Neural progenitor cell (in vitro differentiated cells): ENCODE results near the gene DCST1. TPM values are rescaled to one million over a fixed set of nuclear protein-coding genes. Genes with fewer than 3 reads are reported as not detected.
A peak's percentile ranks its signal among the peaks of the same experiment; 100 is the strongest.

ENCODE experiments used
- DNase-seq: peaks from one replicate; pipeline ENCODE4 v3.0.0-alpha.2; 2016; ENCODE audit warnings: low spot score
- H2AFZ ChIP-seq: fragments of 200-600 bp; sonication (generic); replicated peaks from 2 replicates; pipeline ENCODE4 v1.6.1; 2016; ENCODE audit warnings: antibody characterized with exemption
- H3F3A ChIP-seq: fragments of 200-600 bp; sonication (generic); 2 replicates; pipeline ENCODE4 v1.6.1; 2016; ENCODE audit warnings: antibody characterized with exemption, low read depth
- H3K27ac ChIP-seq: fragments of 200-600 bp; sonication (generic); 2 replicates; pipeline ENCODE4 v1.5.1; 2016; ENCODE audit warnings: mild to moderate bottlenecking
- H3K27me3 ChIP-seq: fragments of 200-600 bp; sonication (generic); 2 replicates; pipeline ENCODE4 v1.6.1; 2016; ENCODE audit warnings: mild to moderate bottlenecking, moderate library complexity
- H3K36me3 ChIP-seq: fragments of 200-600 bp; sonication (generic); 2 replicates; pipeline ENCODE4 v1.5.1; 2016
- H3K4me1 ChIP-seq: fragments of 200-600 bp; sonication (generic); 2 replicates; pipeline ENCODE4 v1.6.1; 2016; ENCODE audit warnings: mixed run types
- H3K4me2 ChIP-seq: fragments of 200-600 bp; sonication (generic); 2 replicates; pipeline ENCODE4 v1.6.1; 2016
- H3K4me3 ChIP-seq: fragments of 200-600 bp; sonication (generic); 2 replicates; pipeline ENCODE4 v1.5.1; 2016
- H3K79me2 ChIP-seq: fragments of 200-600 bp; sonication (generic); 2 replicates; pipeline ENCODE4 v1.6.1; 2016; ENCODE audit warnings: low read depth
- H3K9ac ChIP-seq: fragments of 200-600 bp; sonication (generic); 2 replicates; pipeline ENCODE4 v1.6.1; 2016
- H3K9me3 ChIP-seq: fragments of 200-600 bp; sonication (generic); 2 replicates; pipeline ENCODE4 v1.5.1; 2016; ENCODE audit warnings: low read depth
- H4K20me1 ChIP-seq: fragments of 200-600 bp; sonication (generic); 2 replicates; pipeline ENCODE4 v1.6.1; 2016; ENCODE audit warnings: low read depth
- H3K27ac Mint-ChIP-seq: 3 replicates; pipeline ENCODE4 v1.8.0; 2021; ENCODE audit warnings: mixed read lengths
- H3K27me3 Mint-ChIP-seq: 2 replicates; pipeline ENCODE4 v1.8.0; 2022; ENCODE audit warnings: low read depth, mild to moderate bottlenecking, inconsistent platforms, moderate library complexity, mixed read lengths; ENCODE audit not compliant: insufficient read depth
- H3K36me3 Mint-ChIP-seq: 3 replicates; pipeline ENCODE4 v1.8.0; 2021; ENCODE audit warnings: mixed read lengths
- H3K4me1 Mint-ChIP-seq: 3 replicates; pipeline ENCODE4 v1.8.0; 2021; ENCODE audit warnings: mixed read lengths
- H3K4me3 Mint-ChIP-seq: 3 replicates; pipeline ENCODE4 v1.8.0; 2021; ENCODE audit warnings: mild to moderate bottlenecking, moderate library complexity, mixed read lengths
- H3K9me3 Mint-ChIP-seq: 3 replicates; pipeline ENCODE4 v1.8.0; 2020; ENCODE audit warnings: mixed read lengths
- EZH2 ChIP-seq: fragments of 200-600 bp; sonication (generic); IDR thresholded peaks from 2 replicates; pipeline ENCODE4 v1.6.1; 2017; ENCODE audit warnings: antibody characterized with exemption, mild to moderate bottlenecking, moderate library complexity
- EZH2phosphoT487 ChIP-seq: fragments of 200-600 bp; sonication (generic); IDR thresholded peaks from 2 replicates; pipeline ENCODE4 v1.6.1; 2017; ENCODE audit warnings: antibody characterized with exemption
- total RNA-seq: library from RNA; depleted of rRNA; stranded (reverse); fragments of >200 nt; gene quantifications from 2 replicates; pipeline ENCODE4 v1.2.3, GENCODE V29; 2015; ENCODE audit warnings: low replicate concordance
- TF ChIP-seq, protein P1 (sequence below): fragments of 200-600 bp; sonication (generic); IDR thresholded peaks from 2 replicates; pipeline ENCODE4 v1.5.1; 2017; ENCODE audit warnings: antibody characterized with exemption, mild to moderate bottlenecking

Gene DCST1
- total RNA-seq, 1 donor from 2014 or later = not detected

DNA sequence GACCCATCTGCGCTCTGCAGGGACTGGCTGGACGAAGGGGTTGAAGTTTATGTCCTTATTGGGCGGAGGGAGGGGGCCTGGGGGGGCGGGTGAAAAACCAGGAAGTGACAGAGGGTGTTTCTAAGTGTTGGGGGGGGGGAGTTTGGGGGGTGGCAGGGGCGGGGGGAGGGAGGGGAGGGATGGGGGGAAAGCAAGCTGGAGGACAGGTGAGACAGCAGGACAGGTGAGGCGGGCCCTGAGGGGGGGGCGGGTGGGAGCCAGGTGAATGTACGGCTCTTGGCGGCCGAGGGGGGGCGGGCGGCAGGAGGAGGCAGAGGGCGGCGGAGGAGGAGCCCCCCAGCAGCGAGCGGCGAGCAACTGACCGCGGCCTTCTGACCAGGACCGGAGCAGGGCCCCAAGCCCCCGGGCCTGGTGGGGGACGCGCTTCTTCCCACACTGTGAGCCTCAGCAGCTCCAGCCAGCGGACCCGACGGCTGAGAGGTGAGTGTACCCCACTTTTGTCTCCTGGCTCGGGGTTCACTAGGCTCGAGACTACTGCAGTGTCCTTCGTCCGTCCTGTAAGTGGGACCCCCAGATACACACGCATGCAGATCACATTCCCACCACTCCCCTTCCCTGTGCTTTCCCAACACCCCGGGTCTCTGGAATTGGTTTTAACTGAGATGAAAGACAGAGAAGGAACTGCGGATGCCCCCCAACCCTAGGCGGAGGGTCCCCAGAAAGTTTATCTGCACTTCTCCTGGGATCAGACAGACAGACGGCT, 31.0 kb upstream of the DCST1 start, which contains the start of gene ZBTB7B:
Gene ZBTB7B, plus strand, starts transcription at position 339 of the 763 bp plus-strand sequence. CDS start 11,859 bp downstream, outside the sequence.
- H3K4me1 Mint-ChIP-seq = peaks cover 25% of the 10 kb centered on the region
- Histone ChIP-seq H3K9me3 (no peaks in the 10 kb centered on the region), H3K4me2 (peak within 1 kb of the TSS; percentile 98), H3K27ac (no peak within 1 kb of the TSS), H3K36me3 (no peaks in the 10 kb centered on the region), H2AFZ (no peak within 1 kb of the TSS), H3K79me2 (peaks cover 38% of the 10 kb centered on the region), H3F3A (peaks cover 43% of the 10 kb centered on the region), H3K9ac (no peak within 1 kb of the TSS), H3K27me3 (no peaks in the 10 kb centered on the region), H3K4me1 (peaks cover 20% of the 10 kb centered on the region), H3K4me3 (peak within 1 kb of the TSS; percentile 72), H4K20me1 (no peaks in the 10 kb centered on the region)
- H3K27me3 Mint-ChIP-seq = peaks cover 3% of the 10 kb centered on the region
- peak within 1 kb of the TSS; percentile 87 for H3K27ac Mint-ChIP-seq
- no peaks in the 10 kb centered on the region for H3K36me3 Mint-ChIP-seq
- H3K9me3 Mint-ChIP-seq = peaks cover 2% of the 10 kb centered on the region
- DNase-seq = peak; percentile 59
- H3K4me3 Mint-ChIP-seq = peak within 1 kb of the TSS; percentile 95
- TF ChIP-seq, protein P1, sequence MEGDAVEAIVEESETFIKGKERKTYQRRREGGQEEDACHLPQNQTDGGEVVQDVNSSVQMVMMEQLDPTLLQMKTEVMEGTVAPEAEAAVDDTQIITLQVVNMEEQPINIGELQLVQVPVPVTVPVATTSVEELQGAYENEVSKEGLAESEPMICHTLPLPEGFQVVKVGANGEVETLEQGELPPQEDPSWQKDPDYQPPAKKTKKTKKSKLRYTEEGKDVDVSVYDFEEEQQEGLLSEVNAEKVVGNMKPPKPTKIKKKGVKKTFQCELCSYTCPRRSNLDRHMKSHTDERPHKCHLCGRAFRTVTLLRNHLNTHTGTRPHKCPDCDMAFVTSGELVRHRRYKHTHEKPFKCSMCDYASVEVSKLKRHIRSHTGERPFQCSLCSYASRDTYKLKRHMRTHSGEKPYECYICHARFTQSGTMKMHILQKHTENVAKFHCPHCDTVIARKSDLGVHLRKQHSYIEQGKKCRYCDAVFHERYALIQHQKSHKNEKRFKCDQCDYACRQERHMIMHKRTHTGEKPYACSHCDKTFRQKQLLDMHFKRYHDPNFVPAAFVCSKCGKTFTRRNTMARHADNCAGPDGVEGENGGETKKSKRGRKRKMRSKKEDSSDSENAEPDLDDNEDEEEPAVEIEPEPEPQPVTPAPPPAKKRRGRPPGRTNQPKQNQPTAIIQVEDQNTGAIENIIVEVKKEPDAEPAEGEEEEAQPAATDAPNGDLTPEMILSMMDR = no peak
- TF ChIP-seq EZH2 = no peak
- TF ChIP-seq EZH2phosphoT487 = no peak

DNA sequence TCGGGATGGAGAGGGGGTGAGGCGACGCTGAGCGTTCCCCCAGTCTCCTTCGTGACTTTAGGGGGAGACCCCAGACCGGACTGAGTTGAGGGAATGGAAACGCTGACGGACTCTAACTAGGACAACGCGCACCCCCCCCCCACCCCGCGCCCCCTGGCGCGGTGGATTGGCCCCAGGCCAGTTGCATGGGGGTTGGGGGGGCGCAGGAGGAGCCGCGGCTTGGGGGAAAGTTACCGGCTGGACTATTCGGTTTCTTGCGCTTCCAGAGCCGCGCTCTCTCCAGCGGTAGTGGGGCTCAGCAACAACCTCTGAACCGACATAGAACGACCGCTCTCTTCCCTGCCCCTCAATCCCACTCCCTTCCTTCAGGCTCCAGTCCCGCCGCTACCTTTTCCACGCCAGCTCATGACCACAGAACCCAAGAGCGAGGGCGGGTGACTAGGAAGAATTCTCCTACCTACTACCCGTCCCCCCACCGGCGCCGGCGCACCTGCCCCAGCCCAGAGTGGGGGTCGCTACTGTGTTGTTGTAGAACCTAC, 30.3 kb upstream of the DCST1 start:
- Mint-ChIP-seq H3K27ac (peak overlapping the region; percentile 87), H3K4me1 (peaks cover 25% of the 10 kb centered on the region), H3K4me3 (peak overlapping the region; percentile 95), H3K36me3 (no peaks in the 10 kb centered on the region), H3K9me3 (peaks cover 2% of the 10 kb centered on the region), H3K27me3 (peaks cover 3% of the 10 kb centered on the region)
- H3K9me3 ChIP-seq = no peaks in the 10 kb centered on the region
- peak overlapping the region; percentile 98 for H3K4me2 ChIP-seq
- TF ChIP-seq EZH2 (no peak), EZH2phosphoT487 (no peak)
- TF ChIP-seq, protein P1 = no peak
- H3K4me3 ChIP-seq = peak overlapping the region; percentile 72
- no peaks in the 10 kb centered on the region for H3K27me3 ChIP-seq
- no peak overlapping the region for H3K9ac ChIP-seq
- H2AFZ ChIP-seq = no peak overlapping the region
- no peaks in the 10 kb centered on the region for H3K36me3 ChIP-seq
- peaks cover 40% of the 10 kb centered on the region for H3F3A ChIP-seq
- peaks cover 24% of the 10 kb centered on the region for H3K4me1 ChIP-seq
- H4K20me1 ChIP-seq = no peaks in the 10 kb centered on the region
- H3K79me2 ChIP-seq = peaks cover 38% of the 10 kb centered on the region
- DNase-seq = peak; percentile 62
- H3K27ac ChIP-seq = no peak overlapping the region

DNA sequence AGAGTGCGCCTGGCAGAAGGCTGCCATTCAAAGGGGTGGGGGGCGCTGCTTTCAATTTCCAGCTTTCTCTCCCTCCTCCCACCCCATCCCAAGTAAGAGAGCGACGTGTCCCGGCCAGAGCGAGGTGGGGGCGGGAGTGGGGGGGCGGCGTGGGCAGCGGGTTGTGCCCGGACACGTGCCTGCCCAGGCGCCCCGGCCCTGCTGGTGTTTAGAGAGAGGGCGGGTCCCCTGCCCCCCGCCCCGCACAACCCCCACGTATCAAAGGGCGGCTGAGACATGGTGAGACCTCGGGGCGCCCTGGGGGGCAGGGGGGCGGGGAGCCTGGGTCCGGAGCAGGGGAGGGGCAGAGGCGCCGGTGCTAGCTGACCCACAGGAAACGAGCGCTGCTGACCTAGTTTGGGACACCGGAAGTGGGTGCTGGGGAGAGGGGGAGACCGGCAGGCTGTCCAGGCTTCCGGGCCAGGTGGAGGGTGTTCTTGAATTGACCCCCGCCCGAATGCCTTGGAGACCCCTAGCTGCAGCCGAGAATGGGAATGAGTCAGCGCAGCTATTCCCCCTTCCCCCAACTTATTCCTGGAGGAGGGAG, 29.8 kb upstream of the DCST1 start:
- Mint-ChIP-seq H3K27me3 (peaks cover 3% of the 10 kb centered on the region), H3K4me1 (peaks cover 23% of the 10 kb centered on the region), H3K4me3 (peak overlapping the region; percentile 95), H3K27ac (peak overlapping the region; percentile 87), H3K36me3 (no peaks in the 10 kb centered on the region), H3K9me3 (peaks cover 2% of the 10 kb centered on the region)
- H3K4me3 ChIP-seq = peak overlapping the region; percentile 72
- no peaks in the 10 kb centered on the region for H4K20me1 ChIP-seq
- TF ChIP-seq, protein P1 = no peak
- TF ChIP-seq EZH2phosphoT487 = no peak
- no peak for TF ChIP-seq EZH2
- H3K4me2 ChIP-seq = peak overlapping the region; percentile 98
- H3K36me3 ChIP-seq = no peaks in the 10 kb centered on the region
- H3K9me3 ChIP-seq = no peaks in the 10 kb centered on the region
- no peak overlapping the region for H2AFZ ChIP-seq
- H3K79me2 ChIP-seq = peaks cover 38% of the 10 kb centered on the region
- H3K9ac ChIP-seq = no peak overlapping the region
- peak; percentile 59 for DNase-seq
- H3K4me1 ChIP-seq = peaks cover 28% of the 10 kb centered on the region
- no peak overlapping the region for H3K27ac ChIP-seq
- peaks cover 35% of the 10 kb centered on the region for H3F3A ChIP-seq
- no peaks in the 10 kb centered on the region for H3K27me3 ChIP-seq
